ENCODE data around the gene PAM.

GRCh38 chr5:102789469-102789868 is 34.4 kb downstream of the PAM start:
- no peak for TF ChIP-seq CTCF (conservative IDR thresholded peaks at IDR 0.05; ENCODE audit: low read length)
- no peak for TF ChIP-seq EZH2phosphoT487 (IDR thresholded peaks at IDR 0.05; ENCODE audit: borderline replicate concordance, low read depth, low read length)

All from OCI-LY7 (cell line).